Medulla oblongata (tissue), 1 donor: ENCODE data around the gene DAZL.

Experiments used
- DNase-seq: peaks from one replicate; pipeline ENCODE4 v3.0.0-alpha.2; 2015; ENCODE audit errors: extremely low spot score

Gene DAZL

DNA sequence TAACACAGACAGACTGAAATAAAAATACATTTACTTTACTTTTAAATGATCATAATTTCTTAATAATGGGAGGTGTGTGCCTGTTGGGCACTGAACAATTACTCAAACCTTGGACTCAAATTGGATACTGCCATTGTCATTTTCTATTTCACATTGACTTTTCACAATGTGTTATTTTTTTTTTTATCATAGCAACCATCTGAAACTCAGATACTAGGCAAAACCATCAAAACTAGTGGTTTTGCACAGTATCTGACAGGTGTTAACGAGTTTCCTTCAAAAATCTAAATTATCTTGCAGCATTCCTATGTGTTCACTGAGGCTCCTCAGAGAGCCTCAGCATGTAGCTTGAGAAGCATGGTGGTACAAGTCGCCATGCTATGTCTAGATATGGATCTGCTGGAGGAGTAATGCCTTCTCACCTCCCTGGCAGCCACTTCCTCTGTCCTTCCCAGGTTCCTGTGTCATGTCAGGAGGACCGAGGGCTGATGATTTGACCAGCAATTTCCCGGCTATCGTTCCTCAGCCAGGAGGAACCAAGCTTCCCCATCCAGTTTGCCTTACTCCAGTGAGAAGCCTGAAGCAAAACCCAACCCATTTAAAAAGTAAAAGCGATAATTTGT lies 61.9 kb downstream of the DAZL start:
- DNase-seq: no peak

DNA sequence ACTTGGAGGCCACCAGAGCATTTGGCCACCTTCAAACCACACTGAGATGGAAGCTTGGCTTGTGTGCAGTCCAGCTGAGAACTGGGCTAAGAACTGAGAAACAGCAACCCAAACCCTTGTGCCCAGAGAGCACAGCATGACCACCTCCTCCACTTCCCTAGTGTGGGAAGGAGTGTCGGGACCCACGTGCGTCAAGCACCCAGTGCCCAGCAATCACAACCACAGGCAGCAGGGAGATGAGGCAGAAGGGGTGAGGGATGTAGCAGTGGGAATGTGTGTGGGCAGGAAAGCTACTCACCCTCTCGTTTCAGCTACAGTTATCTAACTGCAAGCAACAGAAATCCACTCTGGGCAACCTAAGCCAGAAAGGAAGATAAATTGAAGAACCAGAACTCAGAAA lies 66.7 kb downstream of the DAZL start:
- DNase-seq: no peak

DNA sequence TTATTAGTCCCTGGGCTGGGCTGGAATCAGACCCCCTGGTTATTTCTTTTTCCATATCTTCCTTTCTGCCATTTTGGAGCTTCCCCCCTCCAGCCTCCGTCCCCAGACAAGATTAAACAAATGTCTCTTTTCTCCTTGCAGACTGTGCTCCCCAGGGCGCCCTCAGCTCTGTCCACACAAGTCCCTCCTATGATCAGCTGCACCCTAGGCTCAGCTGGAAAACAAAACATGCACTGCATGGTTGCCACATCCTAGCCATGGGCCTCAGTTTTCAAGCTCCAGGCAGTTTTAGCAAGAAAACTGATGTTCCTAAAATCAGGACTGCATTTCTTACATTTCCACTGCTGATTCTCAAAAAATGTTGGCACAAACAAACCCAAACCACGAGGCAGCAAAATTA lies 68.2 kb downstream of the DAZL start:
- no peak for DNase-seq
